Measurements from ENCODE around the gene TSHZ1.

The TSHZ1 gene

GRCh38 chr18:75216911-75217689, 6.5 kb downstream of the TSHZ1 start:
- in situ Hi-C loops (cut with HindIII; ENCODE audit: low pct_ligation_motif_present, low pct_unique_long_range_greater_than_20kb, low sequenced_read_pairs), result no loop called here
- DNase-seq, result no peak

- in situ Hi-C loops (cut with HindIII; ENCODE audit: low pct_ligation_motif_present, low pct_unique_long_range_greater_than_20kb, low sequenced_read_pairs), result no loop called here
These were observed 7.7 kb downstream of the TSHZ1 start for GRCh38 chr18:75218065-75218923.

DNA sequence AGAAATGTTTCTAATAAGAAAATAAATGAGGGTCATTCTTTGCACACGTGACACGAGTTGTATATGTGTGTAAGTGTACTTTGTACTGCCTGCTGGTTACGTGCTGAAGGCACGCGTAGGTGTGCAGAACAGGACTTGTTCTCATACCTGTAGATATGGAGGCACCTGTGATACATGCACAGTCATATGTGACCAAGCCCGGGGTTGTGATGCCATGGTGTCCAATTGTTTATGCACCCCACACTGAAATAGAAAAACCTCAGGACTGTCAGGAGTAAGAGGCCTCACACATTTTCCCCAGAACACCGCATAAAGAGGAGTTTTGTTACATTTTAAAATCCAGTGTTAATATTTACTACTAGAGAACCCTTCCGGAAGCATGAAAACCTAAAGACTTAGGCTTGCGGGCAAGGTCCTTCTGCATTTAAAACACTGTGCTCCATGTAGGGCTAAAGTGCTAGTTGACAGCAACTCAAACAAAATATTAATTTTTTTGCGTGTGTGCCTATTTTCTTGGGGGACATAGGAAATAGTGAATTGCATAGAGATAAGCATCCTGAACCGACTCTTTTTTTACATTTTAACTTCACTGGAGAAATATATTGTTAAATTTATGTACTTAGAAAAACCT, 9.3 kb downstream of the TSHZ1 start:
- in situ Hi-C loops (cut with HindIII; ENCODE audit: low pct_ligation_motif_present, low pct_unique_long_range_greater_than_20kb, low sequenced_read_pairs), result no loop called here
- no peak for DNase-seq

More at GRCh38 chr18:75218065-75218923, 7.7 kb downstream of the TSHZ1 start:
- DNase-seq, result no peak

GRCh38 chr18:75220551-75221355, 10.2 kb downstream of the TSHZ1 start:
- no peak for DNase-seq
- in situ Hi-C loops (cut with HindIII; ENCODE audit: low pct_ligation_motif_present, low pct_unique_long_range_greater_than_20kb, low sequenced_read_pairs), result no loop called here

DNA sequence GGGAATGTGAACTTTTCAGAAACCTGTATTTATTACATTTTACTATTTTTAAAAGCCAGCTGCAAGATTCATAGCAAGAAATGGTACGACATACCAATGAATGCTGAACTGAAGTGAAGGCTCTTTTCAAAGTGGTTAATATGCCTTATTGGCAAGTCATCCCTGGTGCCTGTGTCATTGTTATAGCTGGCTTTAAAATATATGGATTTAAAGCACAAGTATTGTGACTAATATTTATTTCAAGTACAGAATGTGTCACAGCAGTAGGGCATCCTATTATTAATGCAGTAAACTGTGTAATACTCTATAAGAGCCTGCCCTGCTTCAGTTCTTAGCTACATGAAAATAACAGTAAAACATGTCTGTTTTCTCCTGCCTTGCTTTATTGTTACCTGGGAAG, 10.8 kb downstream of the TSHZ1 start:
- in situ Hi-C loops (cut with HindIII; ENCODE audit: low pct_ligation_motif_present, low pct_unique_long_range_greater_than_20kb, low sequenced_read_pairs), result no loop called here
- DNase-seq, result no peak

GRCh38 chr18:75221897-75222296, 11.3 kb downstream of the TSHZ1 start:
- DNase-seq, result no peak
- in situ Hi-C loops (cut with HindIII; ENCODE audit: low pct_ligation_motif_present, low pct_unique_long_range_greater_than_20kb, low sequenced_read_pairs), result no loop called here

DNA sequence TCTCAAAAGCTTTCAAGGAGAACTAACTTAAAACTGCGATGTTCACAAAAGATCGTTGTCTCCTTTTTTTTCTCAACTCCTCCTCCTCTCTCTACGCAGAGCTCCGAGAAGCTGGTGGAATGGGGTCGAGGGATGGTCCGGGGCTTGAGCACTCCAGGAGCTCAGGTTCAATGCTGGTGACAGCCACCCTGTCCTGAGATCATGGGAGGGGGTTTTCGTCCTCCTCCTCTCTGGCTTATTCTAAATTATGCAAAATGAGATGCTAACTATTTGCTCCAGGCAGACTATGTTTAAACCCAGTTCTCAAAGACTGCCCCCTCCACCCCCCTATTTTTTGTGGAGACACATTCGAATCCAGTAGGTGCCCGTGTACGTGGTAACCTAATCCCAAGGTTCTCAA, 11.8 kb downstream of the TSHZ1 start:
- no peak for DNase-seq

GRCh38 chr18:75223687-75224347, 13.2 kb downstream of the TSHZ1 start:
- in situ Hi-C loops (cut with HindIII; ENCODE audit: low pct_ligation_motif_present, low pct_unique_long_range_greater_than_20kb, low sequenced_read_pairs), result no loop called here
- DNase-seq, result peak; percentile 37

More for the DNA sequence above, 11.8 kb downstream of the TSHZ1 start:
- in situ Hi-C loops (cut with HindIII; ENCODE audit: low pct_ligation_motif_present, low pct_unique_long_range_greater_than_20kb, low sequenced_read_pairs), result no loop called here

DNA sequence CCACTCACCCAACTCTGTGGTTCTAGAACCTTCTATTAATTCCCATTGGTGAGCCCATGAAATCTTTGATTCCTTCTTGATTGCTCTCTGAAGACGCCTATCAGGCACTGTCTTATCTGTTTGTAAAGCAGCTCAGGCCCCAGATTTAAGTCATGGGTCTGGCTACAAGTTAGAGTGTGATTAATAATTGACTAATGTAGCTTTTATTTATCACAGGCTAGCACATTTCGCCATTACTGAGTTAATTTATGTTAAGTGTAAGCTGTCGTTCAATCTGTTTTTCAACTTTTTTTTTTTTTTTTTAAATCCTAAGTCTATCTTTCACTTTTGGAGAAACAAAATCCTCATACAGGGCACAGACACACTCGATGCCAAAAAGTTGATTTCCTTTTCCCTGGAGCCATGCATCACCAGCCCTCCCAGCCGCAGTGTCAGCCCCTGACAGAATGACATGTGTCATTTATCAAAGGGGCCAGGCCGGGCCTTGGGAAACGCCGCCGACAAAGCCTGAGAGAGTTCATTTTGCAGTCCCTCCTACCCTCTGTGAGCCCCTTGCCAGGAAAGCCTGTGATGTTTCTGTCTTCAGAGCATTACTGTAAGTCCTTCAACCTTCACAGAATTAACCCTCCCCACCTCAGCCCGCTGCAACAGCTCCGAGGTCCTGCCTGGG, 15.8 kb downstream of the TSHZ1 start:
- in situ Hi-C loops (cut with HindIII; ENCODE audit: low pct_ligation_motif_present, low pct_unique_long_range_greater_than_20kb, low sequenced_read_pairs), result no loop called here
- DNase-seq, result peak; percentile 32

GRCh38 chr18:75226956-75227316, 16.3 kb downstream of the TSHZ1 start:
- in situ Hi-C loops (cut with HindIII; ENCODE audit: low pct_ligation_motif_present, low pct_unique_long_range_greater_than_20kb, low sequenced_read_pairs), result no loop called here
- DNase-seq, result no peak

- DNase-seq, result no peak
- in situ Hi-C loops (cut with HindIII; ENCODE audit: low pct_ligation_motif_present, low pct_unique_long_range_greater_than_20kb, low sequenced_read_pairs), result no loop called here
These were observed 17.1 kb downstream of the TSHZ1 start for GRCh38 chr18:75227535-75228296.

- in situ Hi-C loops (cut with HindIII; ENCODE audit: low pct_ligation_motif_present, low pct_unique_long_range_greater_than_20kb, low sequenced_read_pairs), result no loop called here
- DNase-seq, result no peak
These were observed 18.4 kb downstream of the TSHZ1 start for GRCh38 chr18:75228967-75229366.

- in situ Hi-C loops (cut with HindIII; ENCODE audit: low pct_ligation_motif_present, low pct_unique_long_range_greater_than_20kb, low sequenced_read_pairs), result no loop called here
- no peak for DNase-seq
These were observed 18.8 kb downstream of the TSHZ1 start for GRCh38 chr18:75229437-75229836.

DNA sequence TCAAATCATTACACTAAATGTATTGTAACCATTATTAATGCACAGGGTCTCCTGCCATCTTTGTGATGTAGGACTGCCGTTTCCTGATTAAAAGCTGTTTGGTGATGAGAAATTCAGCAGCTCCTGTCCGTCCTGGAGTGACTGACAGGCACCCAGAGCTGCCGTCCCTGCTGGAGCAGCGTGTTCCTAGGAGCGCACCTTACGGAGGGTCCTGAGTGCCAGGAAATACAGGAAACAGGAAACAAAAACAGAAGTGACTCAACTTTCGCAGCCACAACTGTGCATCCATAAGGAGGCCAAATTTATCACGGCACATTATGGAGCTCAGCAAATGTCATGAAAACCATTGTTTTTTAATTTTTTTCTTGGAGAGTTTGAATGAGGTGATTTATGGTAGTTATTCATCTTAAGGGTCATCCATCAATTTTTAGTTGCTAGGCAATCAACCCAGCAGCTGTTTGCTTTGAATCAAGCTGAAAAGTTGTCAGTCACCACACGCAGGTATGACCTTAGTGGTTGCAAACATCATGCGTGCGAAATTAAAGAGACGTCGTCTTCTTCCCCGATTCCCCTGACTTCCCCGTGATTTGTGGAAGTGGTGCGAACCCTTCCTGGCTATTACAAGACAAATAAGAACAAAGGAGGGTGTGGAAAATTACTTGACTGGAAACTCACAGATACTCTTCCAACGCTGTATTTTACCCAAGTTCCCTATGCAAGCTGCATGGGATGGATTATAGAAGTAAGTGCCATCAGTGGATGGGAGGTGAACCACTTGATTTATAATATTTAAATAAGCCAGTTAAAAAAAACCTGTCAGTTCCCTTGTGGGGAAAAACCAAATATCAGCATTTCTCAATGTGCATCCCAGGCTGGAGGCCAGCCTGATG, 19.8 kb downstream of the TSHZ1 start:
- in situ Hi-C loops (cut with HindIII; ENCODE audit: low pct_ligation_motif_present, low pct_unique_long_range_greater_than_20kb, low sequenced_read_pairs), result no loop called here
- DNase-seq, result no peak

- DNase-seq, result no peak
- in situ Hi-C loops (cut with HindIII; ENCODE audit: low pct_ligation_motif_present, low pct_unique_long_range_greater_than_20kb, low sequenced_read_pairs), result no loop called here
These were observed 20.4 kb downstream of the TSHZ1 start for GRCh38 chr18:75231053-75231406.

DNA sequence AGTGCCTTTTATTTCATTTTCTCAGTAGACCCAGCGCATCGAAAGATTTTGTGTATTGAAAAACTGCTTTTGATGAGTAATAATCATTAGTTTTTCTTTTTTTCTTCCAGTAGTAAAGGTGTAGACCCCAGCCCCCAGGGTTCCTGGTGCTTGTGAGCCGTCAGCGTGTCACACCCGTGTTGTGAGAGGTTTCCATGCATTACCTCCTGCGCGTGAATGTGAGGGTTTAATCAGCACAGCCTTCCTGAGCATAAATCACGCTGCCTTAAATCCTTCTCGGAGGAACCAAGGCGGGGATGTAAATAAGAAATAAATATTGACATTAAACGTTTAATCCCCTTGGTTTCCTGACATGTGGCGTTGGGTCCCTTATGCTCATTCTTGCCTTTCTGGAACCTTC, 24.3 kb downstream of the TSHZ1 start:
- in situ Hi-C loops (cut with HindIII; ENCODE audit: low pct_ligation_motif_present, low pct_unique_long_range_greater_than_20kb, low sequenced_read_pairs), result no loop called here
- DNase-seq, result no peak
